PFSK-1 (cell line): Measurements from ENCODE around the gene MSI2.

ENCODE experiments used
- FOXP2 ChIP-seq: optimal IDR thresholded peaks from 2 replicates; pipeline ENCODE3; 2011; ENCODE audit warnings: borderline replicate concordance, control low read depth, inconsistent platforms; ENCODE audit not compliant: insufficient read depth; ENCODE audit errors: extremely low read length, extremely low read depth
- POLR2AphosphoS5 ChIP-seq: IDR thresholded peaks from 2 replicates; pipeline ENCODE4 v1.6.1; 2012; ENCODE audit warnings: low read depth, mild to moderate bottlenecking, control low read depth, low read length, moderate library complexity
- SIN3A ChIP-seq: IDR thresholded peaks from 2 replicates; pipeline ENCODE4 v1.6.1; 2012; ENCODE audit warnings: mild to moderate bottlenecking, low read length, moderate library complexity, borderline replicate concordance; ENCODE audit not compliant: insufficient read depth
- TAF1 ChIP-seq: IDR thresholded peaks from 2 replicates; pipeline ENCODE4 v1.6.1; 2012; ENCODE audit warnings: low read length, control low read depth, borderline replicate concordance; ENCODE audit not compliant: insufficient read depth
- TF ChIP-seq, protein P1 (sequence below), 2 experiments: IDR thresholded peaks; 2 replicates each; pipeline versions ENCODE4 v1.6.1 to v1.8.0; 2011 to 2012; ENCODE audit warnings: low read depth in 2 of 2, low read length in 2 of 2, control low read depth in 1 of 2, inconsistent platforms in 1 of 2, mild to moderate bottlenecking in 1 of 2, moderate library complexity in 1 of 2; ENCODE audit not compliant: insufficient read depth in 1 of 2

Gene MSI2

DNA sequence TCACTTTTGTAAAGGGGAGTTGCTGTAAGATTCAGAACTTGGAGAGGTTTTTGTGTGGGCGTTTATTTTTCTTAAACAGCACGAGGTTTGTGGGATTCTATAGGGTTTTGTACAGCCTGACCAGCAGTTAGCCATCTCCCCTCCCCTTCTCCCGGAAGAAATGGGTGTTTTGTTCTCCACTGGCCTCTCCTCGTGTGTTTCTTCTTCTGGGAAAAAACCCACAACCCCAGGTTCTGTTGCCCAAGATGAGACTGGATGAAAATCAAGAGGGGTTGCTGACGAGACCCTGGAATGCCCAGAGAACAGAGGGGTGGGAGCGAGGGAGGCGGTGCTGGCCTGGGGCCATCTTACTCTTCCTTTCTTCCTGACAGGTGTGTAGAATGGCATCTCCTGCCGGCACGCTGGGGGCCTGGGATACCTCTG is 186.1 kb downstream of the MSI2 start:
- TF ChIP-seq SIN3A (no peak), FOXP2 (no peak), TAF1 (no peak), POLR2AphosphoS5 (no peak)
- TF ChIP-seq, protein P1, sequence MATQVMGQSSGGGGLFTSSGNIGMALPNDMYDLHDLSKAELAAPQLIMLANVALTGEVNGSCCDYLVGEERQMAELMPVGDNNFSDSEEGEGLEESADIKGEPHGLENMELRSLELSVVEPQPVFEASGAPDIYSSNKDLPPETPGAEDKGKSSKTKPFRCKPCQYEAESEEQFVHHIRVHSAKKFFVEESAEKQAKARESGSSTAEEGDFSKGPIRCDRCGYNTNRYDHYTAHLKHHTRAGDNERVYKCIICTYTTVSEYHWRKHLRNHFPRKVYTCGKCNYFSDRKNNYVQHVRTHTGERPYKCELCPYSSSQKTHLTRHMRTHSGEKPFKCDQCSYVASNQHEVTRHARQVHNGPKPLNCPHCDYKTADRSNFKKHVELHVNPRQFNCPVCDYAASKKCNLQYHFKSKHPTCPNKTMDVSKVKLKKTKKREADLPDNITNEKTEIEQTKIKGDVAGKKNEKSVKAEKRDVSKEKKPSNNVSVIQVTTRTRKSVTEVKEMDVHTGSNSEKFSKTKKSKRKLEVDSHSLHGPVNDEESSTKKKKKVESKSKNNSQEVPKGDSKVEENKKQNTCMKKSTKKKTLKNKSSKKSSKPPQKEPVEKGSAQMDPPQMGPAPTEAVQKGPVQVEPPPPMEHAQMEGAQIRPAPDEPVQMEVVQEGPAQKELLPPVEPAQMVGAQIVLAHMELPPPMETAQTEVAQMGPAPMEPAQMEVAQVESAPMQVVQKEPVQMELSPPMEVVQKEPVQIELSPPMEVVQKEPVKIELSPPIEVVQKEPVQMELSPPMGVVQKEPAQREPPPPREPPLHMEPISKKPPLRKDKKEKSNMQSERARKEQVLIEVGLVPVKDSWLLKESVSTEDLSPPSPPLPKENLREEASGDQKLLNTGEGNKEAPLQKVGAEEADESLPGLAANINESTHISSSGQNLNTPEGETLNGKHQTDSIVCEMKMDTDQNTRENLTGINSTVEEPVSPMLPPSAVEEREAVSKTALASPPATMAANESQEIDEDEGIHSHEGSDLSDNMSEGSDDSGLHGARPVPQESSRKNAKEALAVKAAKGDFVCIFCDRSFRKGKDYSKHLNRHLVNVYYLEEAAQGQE (IDR thresholded peaks at IDR 0.05; ENCODE audit: insufficient read depth in 1 of 2, low read depth in 2 of 2, low read length in 2 of 2): no peak

DNA sequence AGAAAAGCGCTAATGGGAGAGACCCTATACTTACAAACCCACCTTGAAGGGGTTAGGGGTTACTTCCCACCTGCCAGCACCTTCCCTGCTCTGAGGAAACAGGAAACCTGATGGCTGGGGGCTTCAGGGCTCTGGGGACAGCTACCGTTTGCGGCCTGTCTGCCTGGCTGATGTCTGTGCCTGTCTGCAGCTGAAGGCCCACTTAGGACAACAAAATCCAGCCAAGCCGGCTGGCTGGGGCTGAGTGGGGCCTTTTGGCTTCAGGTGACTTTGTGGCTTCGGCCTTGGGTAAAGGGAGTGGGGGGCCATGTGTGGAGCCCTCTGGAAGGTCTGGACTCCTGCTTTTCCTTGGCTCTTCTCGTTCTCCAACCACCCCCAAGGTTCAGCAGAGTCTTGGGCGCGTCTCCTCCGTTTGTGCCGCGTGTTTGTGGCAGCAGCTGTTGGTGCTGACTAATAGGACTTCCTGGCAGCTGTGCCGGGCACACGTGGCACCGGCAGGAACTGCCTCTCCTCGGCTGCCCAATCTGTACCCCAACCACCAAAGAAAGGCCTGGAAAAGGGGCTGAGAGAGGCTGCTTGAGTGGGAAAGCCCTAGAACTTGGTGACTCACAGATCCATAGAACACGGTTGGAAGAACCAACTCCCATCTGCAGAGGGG is 186.7 kb downstream of the MSI2 start:
- TF ChIP-seq, protein P1 (IDR thresholded peaks at IDR 0.05; ENCODE audit: insufficient read depth in 1 of 2, low read depth in 2 of 2, low read length in 2 of 2): no peak
- TF ChIP-seq FOXP2 (no peak), TAF1 (no peak), POLR2AphosphoS5 (no peak), SIN3A (no peak)

DNA sequence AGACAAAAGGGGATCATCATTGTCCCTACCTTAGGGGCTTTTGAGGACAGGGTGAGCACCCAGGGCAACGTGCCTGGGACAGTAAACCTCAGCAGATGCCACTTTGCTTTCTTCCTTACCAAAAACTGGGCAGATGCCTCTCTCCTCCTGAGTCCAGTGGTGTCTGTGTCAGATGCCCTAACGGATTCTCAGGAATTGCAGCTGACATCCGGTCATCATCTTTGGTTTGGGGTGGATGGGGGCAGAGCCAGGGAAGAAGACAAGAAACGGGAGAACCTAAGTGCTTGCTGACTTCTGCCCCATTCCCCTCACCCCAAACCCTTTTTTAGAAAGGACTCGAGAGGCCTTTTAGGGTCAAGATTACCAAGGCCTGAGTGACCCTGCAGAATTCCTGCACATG is 187.5 kb downstream of the MSI2 start:
- TF ChIP-seq FOXP2: no peak
- TF ChIP-seq POLR2AphosphoS5: no peak
- TF ChIP-seq, protein P1 (IDR thresholded peaks at IDR 0.05; ENCODE audit: insufficient read depth in 1 of 2, low read depth in 2 of 2, low read length in 2 of 2): no peak
- TF ChIP-seq TAF1: no peak
- TF ChIP-seq SIN3A: no peak

DNA sequence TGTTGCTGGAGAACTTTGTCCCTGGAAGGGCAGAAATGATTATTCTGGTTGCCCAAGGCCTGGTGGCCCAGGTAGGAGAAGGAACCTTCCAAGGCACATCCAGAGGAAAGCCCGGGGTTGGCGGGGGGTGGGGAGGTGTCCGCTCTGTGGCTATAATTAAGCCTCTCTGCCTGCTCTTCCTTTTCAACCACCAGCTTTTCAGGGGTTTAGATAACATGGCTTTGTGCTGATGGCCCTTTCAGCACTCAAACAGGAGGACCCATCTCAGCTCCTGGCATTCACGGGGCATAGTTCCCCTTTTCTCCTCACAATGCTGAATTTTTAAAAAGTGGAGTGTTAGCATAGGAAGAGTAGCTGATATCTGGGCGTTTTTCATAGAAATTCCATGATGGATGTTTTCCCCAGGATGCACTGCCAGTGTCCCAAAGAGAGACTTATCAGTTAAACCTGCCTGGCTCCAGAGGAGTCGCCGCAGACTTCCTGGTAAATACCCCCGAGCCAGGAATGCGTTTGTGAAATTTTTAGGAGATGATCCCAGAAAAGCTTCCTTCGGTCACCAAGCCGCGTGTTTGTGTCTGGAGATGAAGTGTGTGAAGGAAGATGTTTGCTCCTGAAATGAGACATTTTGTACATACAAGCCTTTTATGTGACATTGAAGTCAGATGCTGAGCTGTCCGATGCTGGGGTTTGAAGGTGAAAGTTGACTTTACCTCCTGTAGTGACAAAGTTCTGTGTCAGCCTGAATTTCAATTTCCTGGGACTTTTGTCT is 188.5 kb downstream of the MSI2 start:
- TF ChIP-seq POLR2AphosphoS5: no peak
- TF ChIP-seq SIN3A: no peak
- TF ChIP-seq TAF1: no peak
- TF ChIP-seq FOXP2: no peak
- TF ChIP-seq, protein P1 (IDR thresholded peaks at IDR 0.05; ENCODE audit: insufficient read depth in 1 of 2, low read depth in 2 of 2, low read length in 2 of 2): no peak
